ENCODE measurements around the gene PROZ.
"Not testable (repeated sequence)": the region's sequence is repeated elsewhere in the genome, so short reads cannot be mapped to it uniquely, and the experiment has no call there.

Gene PROZ, protein sequence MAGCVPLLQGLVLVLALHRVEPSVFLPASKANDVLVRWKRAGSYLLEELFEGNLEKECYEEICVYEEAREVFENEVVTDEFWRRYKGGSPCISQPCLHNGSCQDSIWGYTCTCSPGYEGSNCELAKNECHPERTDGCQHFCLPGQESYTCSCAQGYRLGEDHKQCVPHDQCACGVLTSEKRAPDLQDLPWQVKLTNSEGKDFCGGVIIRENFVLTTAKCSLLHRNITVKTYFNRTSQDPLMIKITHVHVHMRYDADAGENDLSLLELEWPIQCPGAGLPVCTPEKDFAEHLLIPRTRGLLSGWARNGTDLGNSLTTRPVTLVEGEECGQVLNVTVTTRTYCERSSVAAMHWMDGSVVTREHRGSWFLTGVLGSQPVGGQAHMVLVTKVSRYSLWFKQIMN

DNA sequence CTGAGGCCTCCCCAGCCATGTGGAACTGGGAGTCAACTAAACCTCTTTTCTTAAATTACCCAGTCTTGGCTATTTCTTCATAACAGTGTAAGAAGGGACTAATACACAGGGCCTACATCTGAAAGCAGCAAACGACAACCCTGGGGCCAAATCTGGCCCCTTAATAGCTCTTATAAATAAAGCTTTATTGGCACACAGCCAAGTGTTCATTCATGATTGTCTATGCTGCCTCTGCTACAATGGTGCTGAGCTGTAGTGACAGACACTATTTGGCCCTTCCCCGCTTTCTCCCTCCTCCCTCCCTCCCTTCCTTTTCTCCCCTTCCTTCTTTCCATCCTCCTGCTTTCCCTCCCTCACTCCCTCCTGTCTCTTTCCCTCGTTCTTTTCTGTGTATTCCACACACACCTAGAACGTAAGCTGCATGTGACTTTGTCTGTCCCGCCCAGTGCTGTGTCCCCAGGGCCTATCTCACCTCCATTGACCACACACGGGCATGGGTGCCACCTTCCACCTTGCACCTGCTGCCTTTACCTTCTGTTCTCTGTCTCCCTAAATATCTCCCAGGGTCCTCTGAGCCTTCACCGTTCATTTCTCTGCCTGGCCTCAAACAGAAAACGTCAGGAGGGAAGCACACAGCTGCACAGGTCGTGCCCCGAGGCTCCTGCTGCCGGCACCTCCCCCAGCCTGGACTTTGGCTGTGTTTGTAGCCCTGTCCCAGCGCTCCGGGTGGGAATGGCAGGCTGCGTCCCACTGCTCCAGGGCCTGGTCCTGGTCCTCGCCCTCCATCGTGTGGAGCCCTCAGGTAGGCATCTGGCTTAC is at the start of gene PROZ:
TSS of gene PROZ (plus strand) at position 720 of the 819 bp plus-strand sequence. CDS start at position 733, 13 bp downstream.
- no peak for DNase-seq

DNA sequence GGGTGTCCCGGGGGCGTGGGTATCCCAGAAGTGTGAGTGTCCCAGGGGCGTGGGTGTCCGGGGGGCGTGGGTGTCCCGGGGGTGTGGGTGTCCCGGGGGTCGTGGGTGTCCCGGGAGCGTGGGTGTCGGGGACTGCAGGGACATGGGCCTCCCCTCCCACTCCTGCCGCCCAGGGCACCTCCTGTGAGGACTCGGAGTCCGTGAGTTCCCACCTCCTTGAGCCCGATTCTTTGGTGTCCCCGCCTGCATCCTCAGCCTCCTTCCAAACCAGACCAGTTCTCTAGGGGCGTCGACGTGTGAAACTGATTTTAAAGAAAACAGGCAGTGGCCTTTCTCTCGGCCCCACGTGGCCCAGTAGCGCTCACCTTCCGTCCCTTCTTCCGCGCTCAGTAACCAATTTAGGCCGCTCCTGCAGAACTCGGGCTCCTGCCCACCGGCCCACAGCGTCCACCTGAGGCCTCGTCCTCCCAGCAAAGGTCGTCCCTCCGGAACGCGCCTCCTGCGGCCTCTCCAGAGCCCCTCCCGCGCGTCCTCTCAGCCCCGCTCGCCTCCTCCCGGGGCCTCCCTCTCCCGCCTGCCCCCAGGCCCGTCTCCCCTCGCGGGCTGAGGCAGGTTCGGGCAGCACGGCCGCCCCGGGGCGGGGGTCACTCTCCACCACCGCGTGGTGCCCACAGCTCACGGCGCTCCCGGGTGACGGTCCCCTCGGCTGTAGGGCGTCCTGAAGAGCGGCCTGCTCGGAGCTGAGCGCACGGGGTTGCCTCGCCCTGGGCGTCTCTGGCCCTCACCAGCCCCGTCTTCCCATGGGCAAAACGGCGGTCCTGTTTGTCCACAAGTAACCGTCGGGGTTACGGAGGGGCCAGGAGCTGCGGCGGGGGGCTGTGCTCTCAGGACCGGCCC is 49.0 kb upstream of the PROZ start:
- DNase-seq, result no peak

DNA sequence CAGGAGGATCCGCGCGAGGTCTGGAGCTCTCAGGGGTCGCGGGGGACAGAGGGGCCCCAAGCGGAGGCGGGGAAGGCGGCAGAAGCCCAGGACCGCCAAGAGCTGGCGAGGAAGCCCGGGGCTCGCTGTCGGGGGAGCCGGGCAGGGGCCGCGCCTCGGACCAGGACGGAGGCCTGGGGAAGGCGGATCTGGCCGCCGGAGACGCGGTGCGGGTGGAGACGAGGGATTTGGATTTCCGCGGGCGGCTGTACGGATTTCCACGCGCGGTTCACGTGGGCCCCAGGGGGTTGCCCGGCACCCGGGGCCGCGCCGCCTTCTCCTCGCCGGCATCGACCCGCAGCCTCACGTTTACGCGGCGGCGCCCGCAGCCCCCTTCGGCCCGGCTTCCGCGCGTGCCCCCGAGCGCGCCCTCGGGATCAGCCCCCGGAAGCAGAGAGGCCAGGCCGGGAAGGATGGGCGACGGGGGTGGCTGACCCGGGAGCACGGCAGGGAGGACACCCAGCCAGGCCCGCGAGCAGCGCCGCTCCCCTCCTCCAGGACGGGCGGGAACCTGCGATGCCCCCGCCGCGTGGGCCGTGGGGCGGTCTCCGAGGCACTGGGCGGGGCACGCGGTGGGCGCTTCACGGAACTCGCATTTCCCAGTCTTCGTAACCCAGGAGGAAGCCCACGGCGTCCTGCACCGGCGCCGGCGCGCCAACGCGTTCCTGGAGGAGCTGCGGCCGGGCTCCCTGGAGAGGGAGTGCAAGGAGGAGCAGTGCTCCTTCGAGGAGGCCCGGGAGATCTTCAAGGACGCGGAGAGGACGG is 48.2 kb upstream of the PROZ start:
- peak; percentile 45 for DNase-seq

DNA sequence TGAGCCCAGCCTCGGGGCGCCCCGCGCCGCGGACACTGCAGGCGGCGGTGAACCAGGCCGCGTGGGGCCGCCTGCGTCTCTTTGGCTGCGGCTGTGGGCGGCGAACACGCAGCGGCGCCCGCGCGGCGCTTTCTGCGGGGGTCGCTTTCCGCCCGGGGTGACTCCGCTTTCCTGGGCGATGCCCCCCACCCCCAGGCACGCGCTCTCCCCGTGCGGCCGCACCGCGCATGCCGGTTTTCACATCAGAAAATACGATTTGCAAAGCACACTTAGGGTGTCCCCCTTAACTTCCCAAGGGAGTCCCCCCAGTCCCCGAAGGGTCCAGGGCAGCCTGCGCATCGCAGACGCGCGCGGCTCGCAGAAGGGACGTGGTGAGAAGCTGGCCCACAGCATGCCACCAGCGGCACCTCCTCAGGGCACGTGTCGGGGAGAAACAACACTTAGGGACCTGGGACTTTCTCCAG is 47.6 kb upstream of the PROZ start:
- no peak for DNase-seq

DNA sequence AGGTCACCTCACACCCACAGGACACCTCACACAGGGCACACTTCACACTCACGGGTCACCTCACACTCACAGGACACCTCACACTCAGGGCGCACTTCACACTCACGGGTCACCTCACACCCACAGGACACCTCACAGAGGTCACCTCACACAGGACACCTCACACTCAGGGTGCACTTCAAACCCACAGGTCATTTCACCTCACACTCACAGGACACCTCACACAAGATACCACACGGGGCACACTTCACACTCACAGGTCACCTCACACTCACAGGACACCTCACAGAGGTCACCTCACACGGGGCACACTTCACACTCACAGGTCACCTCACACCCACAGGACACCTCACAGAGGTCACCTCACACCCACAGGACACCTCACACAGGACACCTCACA is 46.6 kb upstream of the PROZ start:
- DNase-seq, result not testable (repeated sequence)

DNA sequence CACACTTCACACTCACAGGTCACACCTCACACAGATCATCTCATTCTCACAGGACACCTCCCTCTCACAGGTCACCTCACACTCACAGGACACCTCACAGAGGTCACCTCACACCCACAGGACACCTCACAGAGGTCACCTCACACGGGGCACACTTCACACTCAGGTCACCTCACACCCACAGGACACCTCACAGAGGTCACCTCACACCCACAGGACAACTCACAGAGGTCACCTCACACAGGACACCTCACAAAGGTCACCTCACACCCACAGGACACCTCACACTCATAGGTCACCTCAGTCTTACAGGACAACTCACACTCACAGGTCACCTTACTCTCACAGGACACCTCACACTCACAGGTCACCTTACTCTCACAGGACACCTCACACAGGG is 46.0 kb upstream of the PROZ start:
- not testable (repeated sequence) for DNase-seq

DNA sequence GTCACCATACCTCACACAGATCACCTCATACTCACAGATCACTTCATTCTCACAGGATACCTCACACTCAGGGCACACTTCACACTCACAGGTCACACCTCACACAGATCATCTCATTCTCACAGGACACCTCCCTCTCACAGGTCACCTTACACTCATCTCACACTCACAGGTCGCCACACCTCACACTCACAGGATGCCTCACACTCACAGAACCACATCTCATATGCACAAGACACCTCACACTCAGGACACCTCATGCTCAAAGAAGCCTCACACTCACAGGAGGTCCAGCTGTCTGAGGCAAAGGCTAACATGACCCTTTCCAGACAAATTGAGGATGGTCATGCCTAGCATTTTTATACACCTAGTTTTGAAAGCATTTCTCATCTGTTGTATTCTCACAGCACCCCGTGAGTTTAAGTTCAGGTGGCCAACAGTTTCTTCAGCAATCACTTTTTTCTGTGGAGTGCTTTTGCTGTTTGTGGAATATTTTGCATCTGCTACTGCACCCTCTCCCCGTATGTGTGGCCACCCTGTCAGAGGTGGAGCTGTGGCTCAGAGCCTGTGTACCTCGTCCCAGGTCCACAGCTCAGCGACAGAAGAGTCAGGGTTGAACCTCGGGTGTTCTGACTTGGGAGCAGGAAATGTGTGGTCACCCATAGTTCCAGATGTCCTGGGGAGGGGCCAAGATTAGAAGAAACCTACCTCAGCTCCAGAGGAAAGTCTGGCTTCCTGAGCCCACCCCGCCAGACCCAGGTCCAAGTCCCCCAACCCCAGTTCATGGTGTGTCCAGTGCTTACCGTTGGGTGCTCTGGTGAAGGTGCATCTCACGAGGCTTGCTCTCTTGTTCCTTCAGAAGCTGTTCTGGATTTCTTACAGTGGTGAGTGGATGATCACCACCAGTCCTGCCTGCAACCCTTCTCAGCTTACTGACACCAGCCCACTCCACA is 45.3 kb upstream of the PROZ start:
- DNase-seq, result no peak

DNA sequence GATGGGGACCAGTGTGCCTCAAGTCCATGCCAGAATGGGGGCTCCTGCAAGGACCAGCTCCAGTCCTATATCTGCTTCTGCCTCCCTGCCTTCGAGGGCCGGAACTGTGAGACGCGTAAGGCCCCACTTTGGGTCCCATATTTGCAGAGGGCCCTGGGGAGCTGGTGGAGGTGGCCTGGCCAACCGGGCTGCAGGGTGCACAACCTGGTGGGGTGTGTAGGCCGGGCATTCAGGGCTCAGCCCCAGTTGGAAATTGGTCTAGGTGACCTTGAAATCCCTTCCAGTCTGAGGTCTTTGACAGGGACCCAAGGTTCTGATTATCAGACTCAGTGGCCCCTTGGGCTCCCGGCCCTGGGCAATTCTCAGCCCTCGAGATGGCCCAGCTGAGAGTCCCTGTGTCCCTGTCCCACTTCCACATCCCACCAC is 44.6 kb upstream of the PROZ start:
- no peak for DNase-seq

DNA sequence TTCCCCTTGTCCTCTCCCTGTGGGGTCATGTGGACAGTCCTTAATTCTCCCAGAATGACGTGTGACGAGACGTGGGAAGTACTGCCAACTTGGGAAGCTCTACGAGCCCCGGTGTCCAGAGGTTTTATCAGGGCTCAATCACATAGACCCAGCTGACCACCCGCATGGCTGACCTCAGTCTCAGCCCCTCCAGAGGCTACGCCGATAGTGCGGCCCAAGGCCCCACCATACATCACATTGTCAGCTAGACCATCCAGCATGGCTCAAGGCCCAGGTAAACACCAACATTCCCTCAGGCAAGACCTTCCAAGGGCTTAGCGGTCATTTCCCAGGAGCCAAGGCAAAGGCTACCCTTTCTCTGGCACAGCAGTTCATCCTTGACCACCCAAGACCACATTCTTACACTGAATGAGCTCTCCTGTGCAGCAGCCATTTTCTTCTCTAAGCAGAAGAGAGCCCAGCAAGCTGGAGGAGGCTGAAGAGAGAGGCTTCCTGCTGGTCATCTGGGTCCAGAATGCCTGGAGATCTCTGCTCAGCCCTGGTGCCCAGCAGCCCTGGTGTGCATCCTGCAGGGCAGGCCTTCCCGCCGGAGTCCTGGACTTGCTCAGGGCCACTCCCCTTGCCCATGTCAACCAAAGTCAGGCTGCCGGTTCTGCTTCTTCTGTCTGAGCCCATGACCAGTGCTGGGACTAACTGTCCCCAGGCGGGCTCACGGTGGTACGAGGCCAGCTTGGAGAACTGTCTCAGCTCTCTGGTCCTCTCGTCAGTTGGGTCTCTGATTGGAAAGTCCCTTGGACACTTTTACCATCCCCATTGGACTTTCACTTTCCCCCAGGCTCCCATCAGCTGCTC is 43.7 kb upstream of the PROZ start:
- DNase-seq, result no peak

DNA sequence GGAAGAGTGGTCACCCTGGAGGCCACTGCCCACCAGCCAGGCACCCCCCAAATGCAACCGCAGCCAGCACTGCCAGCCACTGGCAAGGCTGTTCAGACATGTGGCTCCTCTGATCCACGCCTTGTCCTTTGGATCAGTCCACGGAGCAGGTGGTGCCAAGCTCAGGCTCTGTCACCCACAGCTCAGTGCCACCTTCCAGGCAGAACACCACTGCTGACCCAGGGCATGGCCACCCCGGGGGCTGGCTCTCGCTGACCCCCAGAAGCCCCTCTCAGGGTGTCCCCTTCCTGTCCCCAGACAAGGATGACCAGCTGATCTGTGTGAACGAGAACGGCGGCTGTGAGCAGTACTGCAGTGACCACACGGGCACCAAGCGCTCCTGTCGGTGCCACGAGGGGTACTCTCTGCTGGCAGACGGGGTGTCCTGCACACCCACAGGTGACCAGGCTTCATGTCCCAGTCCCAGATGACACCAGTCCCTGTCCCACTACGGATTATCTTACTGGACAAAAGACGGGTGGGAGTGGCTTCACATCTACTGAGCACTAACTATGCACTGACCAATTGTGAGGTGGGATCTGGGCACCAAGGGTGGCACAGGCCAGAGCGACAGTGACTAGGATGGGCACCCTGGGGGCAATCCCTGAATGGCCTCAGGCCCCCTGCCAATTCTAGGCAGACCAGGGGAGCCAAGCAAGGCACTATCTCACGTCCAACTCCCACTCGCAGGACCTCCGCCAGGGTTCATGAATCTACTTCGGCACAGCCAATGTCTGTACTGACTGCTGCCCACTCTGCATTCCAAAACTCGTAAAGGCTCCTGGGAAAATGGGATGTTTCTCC is 42.9 kb upstream of the PROZ start:
- DNase-seq, result no peak

DNA sequence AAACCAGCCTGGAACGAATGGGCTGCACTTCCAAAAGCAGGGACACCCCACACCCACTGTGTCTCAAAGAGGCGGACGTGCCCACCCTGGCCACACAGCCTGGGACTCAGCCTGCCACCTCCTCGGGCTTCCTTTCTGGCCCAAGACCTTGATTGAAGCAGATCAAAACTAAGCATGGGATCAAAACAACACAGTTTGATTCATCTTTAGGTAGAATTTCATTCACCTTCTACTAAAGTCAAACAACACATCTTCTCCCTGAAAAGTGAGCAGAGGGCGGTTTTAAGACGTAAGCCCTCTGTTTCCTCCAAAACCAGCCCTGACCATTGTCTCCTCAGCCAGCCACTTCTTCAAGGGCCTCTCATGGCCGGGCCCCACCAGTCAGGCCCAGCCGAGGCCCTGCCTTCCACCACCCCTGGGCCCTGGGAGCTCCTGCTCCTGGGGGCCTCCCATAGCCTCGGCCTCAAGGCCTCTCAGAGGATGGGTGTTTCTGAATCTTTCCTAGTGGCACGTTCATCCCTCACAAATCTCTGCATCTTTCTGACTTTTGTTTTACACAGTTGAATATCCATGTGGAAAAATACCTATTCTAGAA is 42.1 kb upstream of the PROZ start:
- DNase-seq, result no peak

DNA sequence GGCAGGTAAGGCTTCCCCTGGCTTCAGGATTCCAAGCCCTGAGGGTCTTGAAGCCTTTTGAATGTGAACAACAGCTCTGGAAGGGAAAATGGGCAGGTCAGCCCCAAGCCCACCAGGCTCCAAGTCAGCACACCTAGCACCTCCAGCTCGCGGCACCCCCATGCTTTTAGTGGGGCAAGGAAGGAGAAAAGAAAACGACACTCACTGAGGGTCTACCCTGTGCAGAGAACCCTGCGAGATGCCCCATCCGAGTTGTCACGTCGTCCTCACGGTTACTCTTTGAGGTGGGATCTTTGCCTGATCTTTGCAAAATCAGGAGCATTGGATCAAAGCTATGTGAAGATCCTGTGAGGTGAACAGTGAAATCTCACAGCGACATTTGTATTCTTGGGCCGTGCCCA is 41.6 kb upstream of the PROZ start:
- DNase-seq, result no peak

DNA sequence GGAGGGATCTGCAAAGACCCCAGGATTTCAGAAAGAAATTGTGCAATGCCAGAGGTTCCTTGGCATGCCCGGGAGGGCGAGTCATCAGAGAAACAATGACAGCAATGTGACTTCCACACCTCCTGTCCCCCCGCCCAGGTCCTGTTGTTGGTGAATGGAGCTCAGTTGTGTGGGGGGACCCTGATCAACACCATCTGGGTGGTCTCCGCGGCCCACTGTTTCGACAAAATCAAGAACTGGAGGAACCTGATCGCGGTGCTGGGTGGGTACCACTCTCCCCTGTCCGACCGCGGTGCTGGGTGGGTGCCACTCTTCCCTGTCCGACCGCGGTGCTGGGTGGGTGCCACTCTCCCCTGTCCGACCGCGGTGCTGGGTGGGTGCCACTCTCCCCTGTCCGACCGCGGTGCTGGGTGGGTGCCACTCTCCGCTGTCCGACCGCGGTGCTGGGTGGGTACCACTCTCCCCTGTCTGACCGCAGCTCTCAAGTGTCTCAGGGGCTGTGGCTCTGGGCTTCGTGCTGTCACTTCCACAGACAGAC is 41.0 kb upstream of the PROZ start:
- no peak for DNase-seq

DNA sequence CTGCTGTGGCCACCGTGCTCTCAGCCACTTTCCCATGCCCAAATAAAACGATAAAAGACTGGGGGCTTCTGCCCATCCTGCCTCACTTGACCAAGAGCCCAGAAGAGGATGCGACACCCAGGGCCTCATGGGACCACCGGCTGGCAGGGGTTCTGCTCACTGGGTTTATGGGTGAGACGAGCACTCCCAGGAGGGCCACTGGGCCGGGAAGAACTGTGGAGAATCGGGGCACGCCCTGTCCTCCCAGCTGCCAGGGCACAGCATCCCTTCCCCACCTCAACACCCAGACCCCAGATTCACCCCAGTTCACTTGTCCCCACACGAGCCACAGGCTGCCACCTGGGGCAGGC is 40.6 kb upstream of the PROZ start:
- no peak for DNase-seq

DNA sequence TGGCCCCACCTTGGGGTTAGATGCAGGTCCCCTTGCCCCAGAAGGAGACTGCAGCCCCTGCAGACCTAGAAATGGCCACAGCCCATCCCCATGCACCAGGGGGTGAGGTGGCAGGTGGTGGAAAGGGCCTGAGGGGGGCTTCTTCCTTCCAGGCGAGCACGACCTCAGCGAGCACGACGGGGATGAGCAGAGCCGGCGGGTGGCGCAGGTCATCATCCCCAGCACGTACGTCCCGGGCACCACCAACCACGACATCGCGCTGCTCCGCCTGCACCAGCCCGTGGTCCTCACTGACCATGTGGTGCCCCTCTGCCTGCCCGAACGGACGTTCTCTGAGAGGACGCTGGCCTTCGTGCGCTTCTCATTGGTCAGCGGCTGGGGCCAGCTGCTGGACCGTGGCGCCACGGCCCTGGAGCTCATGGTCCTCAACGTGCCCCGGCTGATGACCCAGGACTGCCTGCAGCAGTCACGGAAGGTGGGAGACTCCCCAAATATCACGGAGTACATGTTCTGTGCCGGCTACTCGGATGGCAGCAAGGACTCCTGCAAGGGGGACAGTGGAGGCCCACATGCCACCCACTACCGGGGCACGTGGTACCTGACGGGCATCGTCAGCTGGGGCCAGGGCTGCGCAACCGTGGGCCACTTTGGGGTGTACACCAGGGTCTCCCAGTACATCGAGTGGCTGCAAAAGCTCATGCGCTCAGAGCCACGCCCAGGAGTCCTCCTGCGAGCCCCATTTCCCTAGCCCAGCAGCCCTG is 40.0 kb upstream of the PROZ start:
- no peak for DNase-seq

DNA sequence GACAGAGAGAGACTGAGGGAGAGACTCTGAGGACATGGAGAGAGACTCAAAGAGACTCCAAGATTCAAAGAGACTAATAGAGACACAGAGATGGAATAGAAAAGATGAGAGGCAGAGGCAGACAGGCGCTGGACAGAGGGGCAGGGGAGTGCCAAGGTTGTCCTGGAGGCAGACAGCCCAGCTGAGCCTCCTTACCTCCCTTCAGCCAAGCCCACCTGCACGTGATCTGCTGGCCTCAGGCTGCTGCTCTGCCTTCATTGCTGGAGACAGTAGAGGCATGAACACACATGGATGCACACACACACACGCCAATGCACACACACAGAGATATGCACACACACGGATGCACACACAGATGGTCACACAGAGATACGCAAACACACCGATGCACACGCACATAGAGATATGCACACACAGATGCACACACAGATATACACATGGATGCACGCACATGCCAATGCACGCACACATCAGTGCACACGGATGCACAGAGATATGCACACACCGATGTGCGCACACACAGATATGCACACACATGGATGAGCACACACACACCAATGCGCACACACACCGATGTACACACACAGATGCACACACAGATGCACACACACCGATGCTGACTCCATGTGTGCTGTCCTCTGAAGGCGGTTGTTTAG is 39.2 kb upstream of the PROZ start:
- no peak for DNase-seq

DNA sequence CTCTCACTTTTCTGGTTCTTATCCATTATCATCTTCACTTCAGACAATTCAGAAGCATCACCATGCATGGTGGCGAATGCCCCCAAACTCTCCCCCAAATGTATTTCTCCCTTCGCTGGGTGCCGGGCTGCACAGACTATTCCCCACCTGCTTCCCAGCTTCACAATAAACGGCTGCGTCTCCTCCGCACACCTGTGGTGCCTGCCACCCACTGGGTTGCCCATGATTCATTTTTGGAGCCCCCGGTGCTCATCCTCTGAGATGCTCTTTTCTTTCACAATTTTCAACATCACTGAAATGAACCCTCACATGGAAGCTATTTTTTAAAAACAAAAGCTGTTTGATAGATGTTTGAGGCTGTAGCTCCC is 38.6 kb upstream of the PROZ start:
- no peak for DNase-seq

All from activated T-cell treated with anti-CD3 and anti-CD28 coated beads for 4 hours (primary cell).